Osteoblast (primary cell): Measurements from ENCODE around the gene TXNDC11. TPM values are rescaled to one million over a fixed set of nuclear protein-coding genes. Genes with fewer than 3 reads are reported as not detected.

Experiments used
- DNase-seq: peaks from one replicate; pipeline ENCODE4 v3.0.0; 2011; ENCODE audit warnings: low spot score, mixed read lengths; ENCODE audit not compliant: insufficient read length; ENCODE audit errors: missing footprints
- H2AFZ ChIP-seq: 2 replicates; pipeline ENCODE4 v1.6.0; 2011; ENCODE audit warnings: mild to moderate bottlenecking, low read length
- H3K27ac ChIP-seq: 2 replicates; pipeline ENCODE4 v1.5.1; 2011; ENCODE audit warnings: mild to moderate bottlenecking, low read depth, low read length, moderate library complexity
- H3K27me3 ChIP-seq: 2 replicates; pipeline ENCODE4 v1.6.0; 2012; ENCODE audit warnings: mild to moderate bottlenecking, control low read depth, inconsistent platforms, low read length, moderate library complexity; ENCODE audit not compliant: insufficient read depth
- H3K36me3 ChIP-seq: 2 replicates; pipeline ENCODE4 v1.5.1; 2011; ENCODE audit warnings: mild to moderate bottlenecking, low read length, control low read depth, moderate library complexity; ENCODE audit not compliant: insufficient read depth
- H3K4me1 ChIP-seq: 2 replicates; pipeline ENCODE4 v1.5.1; 2011; ENCODE audit warnings: mild to moderate bottlenecking, low read length, control low read depth, moderate library complexity; ENCODE audit not compliant: insufficient read depth
- H3K4me2 ChIP-seq: 2 replicates; pipeline ENCODE4 v1.6.0; 2011; ENCODE audit warnings: mild to moderate bottlenecking, low read length; ENCODE audit not compliant: insufficient read depth
- H3K4me3 ChIP-seq: fragments of 200-600 bp; sonication (generic); 3 replicates; pipeline ENCODE4 v1.5.1; 2012; ENCODE audit warnings: mild to moderate bottlenecking, low read length, inconsistent platforms; ENCODE audit not compliant: insufficient read depth
- H3K79me2 ChIP-seq: 2 replicates; pipeline ENCODE4 v1.6.0; 2012; ENCODE audit warnings: mild to moderate bottlenecking, low read length, control low read depth, inconsistent platforms; ENCODE audit not compliant: insufficient read depth
- H3K9me3 ChIP-seq: 2 replicates; pipeline ENCODE4 v1.5.1; 2011; ENCODE audit warnings: low read depth, low read length, control low read depth
- H4K20me1 ChIP-seq: 2 replicates; pipeline ENCODE4 v1.6.0; 2012; ENCODE audit warnings: mild to moderate bottlenecking, low read length, control low read depth; ENCODE audit not compliant: insufficient read depth
- total RNA-seq: library from RNA; depleted of rRNA; stranded (reverse); fragments of >200 nt; gene quantifications from 2 replicates; pipeline ENCODE4 v1.2.3, GENCODE V29; 2012
- TF ChIP-seq, protein P1 (sequence below): IDR thresholded peaks from 2 replicates; pipeline ENCODE4 v1.5.1; 2011; ENCODE audit warnings: mild to moderate bottlenecking, low read depth, low read length, moderate library complexity; ENCODE audit errors: extremely low read depth

TXNDC11 gene
- total RNA-seq, 1 donor = 26.1 TPM

DNA sequence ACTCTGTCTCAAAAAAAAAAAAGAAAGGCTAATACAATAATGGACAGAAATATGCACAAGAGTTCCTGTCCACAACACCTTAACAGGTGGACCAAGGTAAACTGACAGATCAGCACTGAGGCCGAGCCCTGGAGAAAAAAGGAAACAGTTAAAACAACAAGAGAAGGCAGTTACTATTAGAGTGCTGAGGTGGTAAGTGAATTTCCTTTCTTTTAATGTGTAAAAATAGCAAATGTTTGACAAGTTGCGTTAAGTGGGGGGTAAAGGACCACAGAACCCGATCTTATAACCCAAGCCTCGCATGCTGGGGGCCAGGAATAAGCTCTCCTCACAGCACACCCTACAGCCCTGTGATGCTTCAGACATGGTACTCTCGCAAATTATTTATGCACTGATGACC lies 24.8 kb downstream of the TXNDC11 start:
- TF ChIP-seq, protein P1, sequence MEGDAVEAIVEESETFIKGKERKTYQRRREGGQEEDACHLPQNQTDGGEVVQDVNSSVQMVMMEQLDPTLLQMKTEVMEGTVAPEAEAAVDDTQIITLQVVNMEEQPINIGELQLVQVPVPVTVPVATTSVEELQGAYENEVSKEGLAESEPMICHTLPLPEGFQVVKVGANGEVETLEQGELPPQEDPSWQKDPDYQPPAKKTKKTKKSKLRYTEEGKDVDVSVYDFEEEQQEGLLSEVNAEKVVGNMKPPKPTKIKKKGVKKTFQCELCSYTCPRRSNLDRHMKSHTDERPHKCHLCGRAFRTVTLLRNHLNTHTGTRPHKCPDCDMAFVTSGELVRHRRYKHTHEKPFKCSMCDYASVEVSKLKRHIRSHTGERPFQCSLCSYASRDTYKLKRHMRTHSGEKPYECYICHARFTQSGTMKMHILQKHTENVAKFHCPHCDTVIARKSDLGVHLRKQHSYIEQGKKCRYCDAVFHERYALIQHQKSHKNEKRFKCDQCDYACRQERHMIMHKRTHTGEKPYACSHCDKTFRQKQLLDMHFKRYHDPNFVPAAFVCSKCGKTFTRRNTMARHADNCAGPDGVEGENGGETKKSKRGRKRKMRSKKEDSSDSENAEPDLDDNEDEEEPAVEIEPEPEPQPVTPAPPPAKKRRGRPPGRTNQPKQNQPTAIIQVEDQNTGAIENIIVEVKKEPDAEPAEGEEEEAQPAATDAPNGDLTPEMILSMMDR = no peak
- Histone ChIP-seq H3K36me3 (peaks cover 47% of the 10 kb centered on the region), H3K4me3 (no peak overlapping the region), H3K4me1 (no peaks in the 10 kb centered on the region), H3K79me2 (peaks cover 3% of the 10 kb centered on the region), H3K27ac (no peak overlapping the region), H2AFZ (no peak overlapping the region), H3K9me3 (no peaks in the 10 kb centered on the region), H4K20me1 (peaks cover 2% of the 10 kb centered on the region), H3K4me2 (no peak overlapping the region), H3K27me3 (no peaks in the 10 kb centered on the region)
- DNase-seq = no peak

DNA sequence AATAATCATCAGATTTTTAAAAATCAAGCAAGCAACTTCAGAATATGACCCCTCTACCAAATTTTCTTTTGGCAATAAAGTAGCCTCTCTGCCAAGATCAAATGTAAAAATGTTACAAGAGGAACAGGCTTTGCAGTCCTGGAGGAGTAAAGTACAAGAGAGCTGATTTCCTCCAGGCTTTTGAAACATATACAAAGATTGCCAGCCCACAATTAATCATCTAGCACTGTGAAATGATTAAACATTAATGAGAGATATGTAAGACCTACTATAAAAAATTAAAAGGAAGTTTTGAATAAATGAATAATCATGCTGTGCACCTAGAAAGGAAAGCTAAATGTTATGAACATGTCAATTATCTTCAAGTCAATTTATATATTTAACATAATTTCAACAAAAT lies 26.3 kb downstream of the TXNDC11 start:
- Histone ChIP-seq H4K20me1 (no peaks in the 10 kb centered on the region), H3K27me3 (no peaks in the 10 kb centered on the region), H2AFZ (no peak overlapping the region), H3K36me3 (peaks cover 43% of the 10 kb centered on the region), H3K4me3 (no peak overlapping the region), H3K4me2 (no peak overlapping the region), H3K27ac (no peak overlapping the region), H3K79me2 (peaks cover 10% of the 10 kb centered on the region), H3K4me1 (no peaks in the 10 kb centered on the region), H3K9me3 (no peaks in the 10 kb centered on the region)
- no peak for DNase-seq
- TF ChIP-seq, protein P1 = no peak

DNA sequence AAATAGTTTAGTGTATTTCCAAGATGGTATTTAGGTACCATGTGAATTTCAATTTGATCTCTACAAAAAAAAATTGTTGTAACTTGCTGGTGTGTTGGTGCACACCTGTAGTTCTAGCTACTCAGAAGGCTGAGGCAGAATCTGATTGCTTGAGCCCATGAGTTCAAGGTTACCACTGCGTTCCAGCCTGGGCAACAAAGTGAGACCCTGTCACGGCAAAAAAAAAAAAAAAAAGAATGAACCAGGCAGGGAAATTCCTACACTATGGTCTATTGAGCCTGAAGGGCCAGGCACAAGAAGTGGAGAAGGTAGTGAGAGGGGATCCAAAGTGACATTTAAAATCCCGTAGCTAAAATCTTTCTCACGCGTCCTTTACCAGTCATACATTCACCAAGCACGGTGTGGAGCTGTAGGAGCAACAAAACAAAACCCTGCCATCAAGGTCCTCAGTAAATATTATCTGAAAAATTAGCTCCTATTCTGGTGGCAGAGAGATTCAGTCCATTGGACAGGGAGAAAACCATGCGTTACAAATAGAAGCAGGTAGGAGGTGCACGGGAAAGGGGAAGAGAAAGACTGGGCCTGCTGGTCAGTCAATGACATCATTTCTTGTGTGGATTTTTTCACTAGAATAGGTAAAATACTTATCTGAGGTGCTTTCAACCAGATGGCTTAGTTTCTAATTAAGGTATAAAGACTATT lies 27.3 kb downstream of the TXNDC11 start:
- no peaks in the 10 kb centered on the region for H4K20me1 ChIP-seq
- no peak overlapping the region for H3K4me2 ChIP-seq
- H3K36me3 ChIP-seq = peaks cover 39% of the 10 kb centered on the region

DNA sequence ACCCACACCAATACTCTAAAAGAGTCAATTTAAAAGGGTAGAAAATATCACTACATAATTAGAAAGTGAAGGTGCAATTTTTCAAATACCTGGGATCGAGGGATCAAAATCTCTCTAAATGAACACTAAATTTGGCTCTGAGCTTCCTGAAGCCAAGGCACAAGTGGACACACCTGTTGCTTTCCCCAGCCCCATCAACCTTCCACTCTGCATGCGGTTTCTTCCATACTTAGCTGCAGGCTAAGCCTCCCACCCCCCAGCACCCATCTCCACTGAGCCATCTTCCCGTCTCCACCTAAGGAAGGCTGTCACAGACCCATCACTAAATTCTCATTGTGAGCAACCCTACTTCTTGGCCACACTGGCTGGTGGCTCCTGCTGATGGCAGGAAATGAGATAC lies 30.5 kb downstream of the TXNDC11 start:
- no peaks in the 10 kb centered on the region for H4K20me1 ChIP-seq
- H3K4me2 ChIP-seq = no peak overlapping the region
- H3K27ac ChIP-seq = no peak overlapping the region
- no peaks in the 10 kb centered on the region for H3K27me3 ChIP-seq
- peaks cover 9% of the 10 kb centered on the region for H3K4me1 ChIP-seq
- peaks cover 29% of the 10 kb centered on the region for H3K36me3 ChIP-seq
- peaks cover 9% of the 10 kb centered on the region for H3K79me2 ChIP-seq
- H3K4me3 ChIP-seq = no peak overlapping the region
- no peak for DNase-seq
- no peaks in the 10 kb centered on the region for H3K9me3 ChIP-seq
- TF ChIP-seq, protein P1 = no peak
- H2AFZ ChIP-seq = no peak overlapping the region

More for the DNA sequence above, 27.3 kb downstream of the TXNDC11 start:
- Histone ChIP-seq H3K79me2 (peaks cover 10% of the 10 kb centered on the region), H3K27ac (no peak overlapping the region), H2AFZ (no peak overlapping the region), H3K4me1 (no peaks in the 10 kb centered on the region), H3K27me3 (no peaks in the 10 kb centered on the region), H3K9me3 (no peaks in the 10 kb centered on the region), H3K4me3 (no peak overlapping the region)
- TF ChIP-seq, protein P1 = no peak
- DNase-seq = no peak
